A172 (cell line): Measurements from ENCODE around the gene FLACC1. TPM values are rescaled to one million over a fixed set of nuclear protein-coding genes. Genes with fewer than 3 reads are reported as not detected.

ENCODE experiments used
- DNase-seq: peaks from one replicate; pipeline ENCODE4 v3.0.0-alpha.2; 2015; ENCODE audit warnings: low spot score
- total RNA-seq: library from RNA; depleted of rRNA; stranded (reverse); fragments of >200 nt; shearing (Covaris generic); gene quantifications from 2 replicates; pipeline ENCODE4 v1.2.3, GENCODE V29; 2014

FLACC1 gene
- total RNA-seq, 1 experiment from 2014 or later = not detected

GRCh38 chr2:201276511-201276910 is 80.6 kb downstream of the FLACC1 start:
- no peak for DNase-seq

GRCh38 chr2:201275990-201276389 is 81.2 kb downstream of the FLACC1 start:
- DNase-seq = no peak

GRCh38 chr2:201275069-201275468 is 82.1 kb downstream of the FLACC1 start:
- DNase-seq = no peak

GRCh38 chr2:201273330-201273983 is 83.7 kb downstream of the FLACC1 start:
- no peak for DNase-seq

- DNase-seq = no peak
Measured at GRCh38 chr2:201271917-201272316, 85.2 kb downstream of the FLACC1 start.

- DNase-seq = no peak
Measured at GRCh38 chr2:201270293-201271001, 86.7 kb downstream of the FLACC1 start.

- DNase-seq = no peak
Measured at GRCh38 chr2:201269764-201270163, 87.4 kb downstream of the FLACC1 start.

DNA sequence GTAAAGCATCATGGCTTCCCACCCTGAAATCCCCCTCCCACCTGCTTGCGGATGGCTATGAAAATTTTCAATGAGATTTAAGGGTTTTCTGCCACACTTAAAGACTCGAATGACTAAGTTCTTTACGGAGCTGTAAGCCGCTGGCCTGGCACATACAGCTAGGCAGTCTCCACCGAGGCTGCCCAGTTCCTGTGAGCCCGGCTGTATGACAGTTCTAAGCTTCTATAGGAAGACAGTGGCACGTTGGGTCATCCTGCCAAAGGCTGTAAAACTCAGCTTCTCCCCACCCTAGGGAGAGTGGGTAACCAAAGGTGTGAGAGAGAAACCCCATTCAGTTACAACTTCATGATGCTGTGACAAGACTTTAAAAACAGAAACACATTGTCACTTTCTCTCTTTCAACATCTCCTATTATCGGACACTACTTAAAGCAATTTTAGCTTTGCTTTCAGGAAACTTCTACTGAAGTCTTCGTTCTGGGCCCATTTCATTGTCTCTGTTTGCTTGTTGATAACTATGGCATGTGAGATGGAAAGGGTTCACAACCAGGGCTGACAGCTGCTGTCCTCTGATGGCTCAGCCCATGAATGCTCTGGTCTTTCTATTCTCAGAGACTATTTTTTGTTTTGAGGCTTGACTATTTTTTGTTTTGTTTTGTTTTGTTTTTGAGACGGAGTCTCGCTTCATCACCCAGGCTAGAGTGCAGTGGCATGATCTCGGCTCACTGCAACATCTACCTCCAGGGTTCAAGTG is 89.7 kb downstream of the FLACC1 start:
- no peak for DNase-seq

DNA sequence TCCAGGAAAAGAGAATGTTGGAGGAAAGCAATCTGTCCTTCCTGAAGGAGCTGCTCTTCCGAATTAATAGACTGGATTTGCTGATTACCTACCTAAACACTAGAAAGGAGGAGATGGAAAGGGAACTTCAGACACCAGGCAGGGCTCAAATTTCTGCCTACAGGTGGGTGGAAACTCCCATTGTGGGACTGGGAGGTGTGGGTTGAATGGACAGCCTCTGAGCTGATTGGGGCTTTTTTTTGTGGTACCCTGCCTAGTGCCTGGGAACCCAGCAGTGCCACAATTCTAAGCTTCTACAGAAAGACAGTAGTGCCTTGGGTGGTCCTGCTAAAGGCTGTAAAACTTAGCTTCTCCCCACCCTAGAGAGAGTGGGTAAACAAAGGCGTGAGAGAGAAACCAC is 90.5 kb downstream of the FLACC1 start:
- no peak for DNase-seq

- no peak for DNase-seq
Measured at GRCh38 chr2:201264472-201265173, 92.5 kb downstream of the FLACC1 start.

GRCh38 chr2:201263779-201264178 is 93.4 kb downstream of the FLACC1 start:
- no peak for DNase-seq

GRCh38 chr2:201262718-201263117 is 94.4 kb downstream of the FLACC1 start:
- DNase-seq = no peak

- no peak for DNase-seq
Measured at GRCh38 chr2:201261906-201262305, 95.2 kb downstream of the FLACC1 start.

DNA sequence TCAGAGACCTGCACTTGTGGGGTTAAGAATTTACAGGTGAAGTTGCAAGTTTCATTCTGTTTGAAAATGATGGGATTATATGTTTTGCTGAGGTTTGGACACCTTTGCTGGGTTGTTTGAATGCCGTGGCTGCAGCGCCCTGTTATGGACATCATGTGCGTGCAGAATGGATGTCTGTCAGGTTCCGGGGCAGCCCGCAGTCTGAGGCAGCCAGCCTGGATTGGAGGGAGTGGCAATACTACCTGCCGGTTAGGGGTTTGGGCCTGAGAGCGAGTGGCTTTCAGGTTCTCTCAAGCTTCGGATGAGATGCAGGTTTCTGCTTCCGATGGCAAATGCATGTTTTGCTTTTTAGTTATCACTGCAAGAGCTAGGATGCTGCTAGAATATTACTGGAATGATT is 95.7 kb downstream of the FLACC1 start:
- DNase-seq = no peak

DNA sequence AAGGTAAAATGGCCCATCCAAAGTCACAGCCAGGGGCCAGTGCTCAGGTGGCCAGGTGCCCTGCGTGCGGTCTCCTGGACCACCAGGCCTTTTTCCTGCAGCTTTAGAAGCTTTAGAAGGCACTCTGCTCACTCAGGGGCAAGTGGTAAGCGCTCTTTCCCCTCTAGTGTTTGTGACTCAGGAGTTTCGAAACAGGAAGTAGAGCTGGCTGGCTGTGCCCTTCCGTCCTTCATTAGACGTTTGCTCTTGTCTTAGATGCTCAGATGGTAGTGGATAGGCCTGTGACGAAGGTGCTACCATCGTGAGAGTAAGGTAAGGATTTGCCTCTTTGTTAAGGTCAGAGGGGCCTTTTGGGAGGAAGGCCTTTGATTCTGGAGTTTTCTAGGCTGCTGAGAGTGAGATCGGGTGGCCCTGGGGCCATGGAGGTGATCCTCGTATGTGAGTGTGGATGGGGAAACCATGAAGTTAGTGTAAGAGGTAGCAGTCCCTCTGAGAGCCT is 96.8 kb downstream of the FLACC1 start, which contains the start of gene CASP8:
TSS of gene CASP8 (plus strand) at position 235 of the 499 bp plus-strand sequence. CDS start 5,951 bp downstream, outside the sequence.
- peak; percentile 72 for DNase-seq

DNA sequence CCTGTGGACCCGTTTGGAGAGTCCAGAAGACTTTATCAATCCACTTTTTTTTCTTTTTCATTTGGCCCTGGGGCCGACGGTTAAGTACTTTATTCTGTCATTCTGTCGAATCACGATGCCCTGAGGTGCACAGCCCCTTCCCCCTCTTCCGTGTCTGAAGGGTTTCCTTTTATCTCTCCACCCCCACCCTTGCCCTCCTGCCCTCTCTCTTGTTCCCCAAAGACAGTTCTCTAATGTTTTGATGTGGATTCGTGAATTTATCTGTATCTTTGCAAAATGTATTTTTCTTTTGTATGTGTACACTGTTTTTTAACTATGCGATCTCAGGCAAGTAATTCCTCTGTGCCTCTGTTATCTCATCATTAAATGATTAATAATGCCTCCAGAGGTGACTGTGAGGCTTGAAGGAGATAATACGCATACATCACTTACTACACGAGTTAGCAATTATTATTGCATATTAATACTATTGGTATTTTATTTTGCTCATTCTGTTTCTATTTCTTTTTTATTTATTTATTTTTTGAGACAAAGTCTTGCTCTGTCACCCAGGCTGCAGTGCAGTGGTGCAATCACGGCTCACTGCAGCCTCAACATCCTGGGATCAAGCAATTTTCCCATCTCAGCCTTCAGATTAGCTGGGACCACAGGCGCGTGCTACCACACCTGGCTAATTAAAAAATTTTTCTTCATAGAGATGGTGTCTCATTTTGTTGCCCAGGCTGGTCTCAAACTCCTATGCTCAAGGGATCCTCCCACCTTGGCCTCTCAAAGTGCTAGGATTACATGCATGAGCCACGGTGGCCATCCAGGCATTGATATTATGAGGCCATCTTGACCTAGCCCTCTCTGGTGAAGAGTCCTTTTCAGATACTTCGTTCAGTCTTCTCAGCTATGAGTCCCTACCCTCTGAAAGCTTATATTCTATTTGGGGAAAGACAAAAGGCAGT is 98.2 kb downstream of the FLACC1 start:
- DNase-seq = no peak

- peak; percentile 90 for DNase-seq
Measured at GRCh38 chr2:201257956-201258665, 99.0 kb downstream of the FLACC1 start.

- no peak for DNase-seq
Measured at GRCh38 chr2:201257381-201257955, 99.7 kb downstream of the FLACC1 start.

GRCh38 chr2:201256082-201256481 is 101.1 kb downstream of the FLACC1 start:
- DNase-seq = no peak
